GM08714 (cell line): ENCODE data around the gene PRPF6.

Source experiments
- H3K4me3 ChIP-seq: fragments of 200-500 bp; sonication (Bioruptor generic); 2 replicates; pipeline ENCODE4 v1.5.1; 2014; ENCODE audit warnings: mild to moderate bottlenecking, low read length, inconsistent platforms
- ZNF274 ChIP-seq: IDR thresholded peaks from 2 replicates; pipeline ENCODE4 v1.6.1; 2012; ENCODE audit warnings: mild to moderate bottlenecking, low read depth, low read length

PRPF6 gene

DNA sequence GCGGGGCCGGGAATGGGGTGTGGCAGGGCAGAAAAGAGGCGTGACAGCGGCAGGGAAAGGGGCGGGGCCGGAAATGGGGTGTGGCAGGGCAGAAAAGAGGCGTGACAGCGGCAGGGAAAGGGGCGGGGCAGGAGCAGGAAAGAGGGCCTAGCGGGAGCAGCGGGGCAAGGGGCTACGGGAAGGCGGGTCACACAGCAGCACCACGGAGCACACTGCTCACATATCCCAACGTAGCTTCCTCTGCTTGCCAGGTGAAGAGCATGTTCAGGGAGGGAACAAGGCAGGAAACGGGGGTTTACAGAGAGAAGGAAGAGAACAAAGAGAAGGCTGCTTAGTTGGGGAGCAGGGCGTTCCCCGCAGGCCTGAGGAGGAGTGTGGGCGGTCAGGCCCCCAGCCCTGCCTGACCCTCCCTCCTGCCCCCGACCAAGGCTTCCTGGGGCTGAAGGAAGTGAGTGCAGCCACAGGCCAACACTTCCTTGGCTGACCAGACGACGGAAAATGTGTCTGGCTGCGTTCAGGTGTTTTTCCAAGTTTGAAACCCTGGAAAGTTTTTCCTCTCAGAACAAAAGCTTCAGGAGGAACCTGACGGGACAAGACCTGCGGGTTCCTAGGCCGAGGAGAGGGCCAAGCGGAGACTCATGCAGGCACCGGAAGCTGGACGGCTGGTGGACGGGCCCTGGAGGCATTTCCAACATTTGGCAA is 38.5 kb upstream of the PRPF6 start:
- TF ChIP-seq ZNF274 = no peak
- H3K4me3 ChIP-seq = no peak overlapping the region

DNA sequence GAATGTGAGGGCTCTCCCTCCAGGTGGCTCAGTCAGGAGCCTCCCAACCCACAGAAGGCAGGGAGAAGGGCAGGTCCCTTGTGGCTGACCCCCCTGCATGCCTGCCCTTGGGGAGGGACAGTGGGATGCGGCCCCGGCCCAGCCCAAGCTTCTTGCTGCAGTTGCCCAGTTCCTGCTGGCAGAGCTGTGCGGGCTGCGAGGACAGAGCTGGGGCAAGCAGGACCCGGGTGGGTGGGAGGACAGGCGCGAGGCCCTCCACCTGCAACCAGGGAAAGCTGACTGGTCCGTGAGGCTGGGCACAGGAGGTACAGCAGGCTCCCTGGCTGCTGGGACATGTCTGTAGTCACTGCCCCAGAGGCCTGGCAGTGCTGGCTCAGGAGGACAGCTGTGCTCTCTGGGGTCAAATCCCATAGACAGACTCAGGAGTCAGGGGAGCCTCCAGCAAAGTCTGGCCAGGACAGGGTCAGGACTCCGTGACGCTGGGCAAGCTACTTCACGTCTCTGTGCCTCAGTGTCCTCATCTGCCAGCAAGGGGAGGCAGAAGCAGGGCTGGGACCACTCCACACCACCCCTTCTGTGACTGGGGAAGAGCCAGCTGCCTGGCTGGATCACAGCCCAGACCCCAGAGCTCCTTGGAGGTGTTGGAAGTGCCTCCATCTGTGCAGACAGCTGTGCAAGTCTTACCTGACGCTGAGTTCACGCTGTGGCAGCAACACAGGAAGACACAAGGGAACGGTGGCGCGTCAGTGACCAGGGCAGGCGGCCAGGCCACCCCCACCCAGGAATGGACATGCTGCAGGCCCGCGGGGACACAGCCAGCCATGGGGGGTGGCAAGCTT is 37.7 kb upstream of the PRPF6 start:
- H3K4me3 ChIP-seq = no peak overlapping the region
- TF ChIP-seq ZNF274 = no peak

GRCh38 chr20:63943808-63944077 is 37.2 kb upstream of the PRPF6 start:
- TF ChIP-seq ZNF274 = no peak
- no peak overlapping the region for H3K4me3 ChIP-seq

DNA sequence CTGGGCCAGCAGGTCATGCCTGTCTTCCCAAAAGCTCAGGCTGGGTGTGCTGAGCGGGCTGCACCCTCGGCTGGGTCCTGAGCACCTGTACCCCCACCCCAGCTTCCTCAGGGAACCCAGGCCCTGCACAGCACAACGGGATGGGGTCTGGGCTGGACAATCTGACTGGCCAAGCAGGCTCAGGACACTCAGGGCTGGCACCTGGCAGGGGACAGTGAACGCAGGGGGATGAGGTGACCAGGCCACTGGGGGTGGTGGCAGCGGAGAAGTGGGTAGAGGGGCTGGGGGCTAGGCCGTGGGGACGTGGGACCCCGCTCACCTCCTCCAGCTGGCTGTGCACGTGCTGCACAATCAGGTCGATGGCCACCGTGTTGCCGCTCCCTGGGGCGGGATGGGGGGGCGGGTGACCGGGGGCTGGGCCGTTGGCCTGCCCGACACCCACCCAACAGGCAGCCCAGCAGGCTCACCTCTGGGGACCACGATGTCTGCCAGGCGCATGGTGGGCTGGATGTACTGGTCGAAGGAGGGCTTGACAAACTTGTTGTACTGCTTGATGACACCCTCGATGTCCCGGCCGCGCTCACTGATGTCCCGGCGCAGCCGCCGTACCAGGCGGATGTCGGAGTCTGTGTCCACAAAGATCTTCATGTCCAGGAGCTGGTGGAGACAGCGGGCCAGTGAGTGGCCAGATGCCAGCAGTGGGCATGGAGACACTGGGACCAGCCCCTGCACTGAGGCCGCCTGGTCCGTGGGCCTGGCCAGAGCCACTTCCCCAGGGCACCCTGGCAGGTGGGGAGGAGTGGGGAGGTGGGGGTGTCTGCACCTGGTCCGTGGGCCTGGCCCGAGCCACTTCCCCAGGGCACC is 36.6 kb upstream of the PRPF6 start:
- no peak overlapping the region for H3K4me3 ChIP-seq
- TF ChIP-seq ZNF274 = no peak

DNA sequence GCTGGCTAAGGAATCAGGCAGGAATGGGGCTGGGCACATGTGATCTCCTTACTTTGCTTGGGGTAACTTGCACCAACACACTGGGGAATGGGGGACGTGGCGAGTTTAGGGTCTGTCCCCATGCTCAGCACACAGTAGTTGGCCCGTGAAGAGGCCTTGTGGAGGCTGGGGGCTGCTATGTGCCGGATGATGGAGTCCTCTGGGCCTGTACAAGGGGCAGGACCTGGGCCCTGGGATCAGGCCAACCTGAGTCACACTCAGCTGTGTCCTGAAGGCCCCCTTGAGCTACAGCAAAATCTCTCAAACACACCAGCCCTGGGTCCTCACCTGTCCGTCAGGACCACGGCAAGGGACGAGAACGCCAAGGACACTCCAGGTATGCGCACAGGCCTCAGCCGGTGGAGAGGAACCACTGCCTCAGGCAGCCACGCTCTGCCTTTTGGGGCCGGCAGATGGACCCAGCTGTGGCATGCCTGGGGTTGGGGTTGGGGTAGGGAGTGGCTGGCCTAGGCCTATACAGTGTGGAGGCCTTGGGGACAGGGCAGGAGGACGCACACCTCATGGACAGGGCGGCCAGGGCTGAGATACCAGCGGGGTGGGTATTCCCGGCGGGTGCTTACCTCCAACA is 35.8 kb upstream of the PRPF6 start:
- H3K4me3 ChIP-seq = no peak overlapping the region
- no peak for TF ChIP-seq ZNF274

DNA sequence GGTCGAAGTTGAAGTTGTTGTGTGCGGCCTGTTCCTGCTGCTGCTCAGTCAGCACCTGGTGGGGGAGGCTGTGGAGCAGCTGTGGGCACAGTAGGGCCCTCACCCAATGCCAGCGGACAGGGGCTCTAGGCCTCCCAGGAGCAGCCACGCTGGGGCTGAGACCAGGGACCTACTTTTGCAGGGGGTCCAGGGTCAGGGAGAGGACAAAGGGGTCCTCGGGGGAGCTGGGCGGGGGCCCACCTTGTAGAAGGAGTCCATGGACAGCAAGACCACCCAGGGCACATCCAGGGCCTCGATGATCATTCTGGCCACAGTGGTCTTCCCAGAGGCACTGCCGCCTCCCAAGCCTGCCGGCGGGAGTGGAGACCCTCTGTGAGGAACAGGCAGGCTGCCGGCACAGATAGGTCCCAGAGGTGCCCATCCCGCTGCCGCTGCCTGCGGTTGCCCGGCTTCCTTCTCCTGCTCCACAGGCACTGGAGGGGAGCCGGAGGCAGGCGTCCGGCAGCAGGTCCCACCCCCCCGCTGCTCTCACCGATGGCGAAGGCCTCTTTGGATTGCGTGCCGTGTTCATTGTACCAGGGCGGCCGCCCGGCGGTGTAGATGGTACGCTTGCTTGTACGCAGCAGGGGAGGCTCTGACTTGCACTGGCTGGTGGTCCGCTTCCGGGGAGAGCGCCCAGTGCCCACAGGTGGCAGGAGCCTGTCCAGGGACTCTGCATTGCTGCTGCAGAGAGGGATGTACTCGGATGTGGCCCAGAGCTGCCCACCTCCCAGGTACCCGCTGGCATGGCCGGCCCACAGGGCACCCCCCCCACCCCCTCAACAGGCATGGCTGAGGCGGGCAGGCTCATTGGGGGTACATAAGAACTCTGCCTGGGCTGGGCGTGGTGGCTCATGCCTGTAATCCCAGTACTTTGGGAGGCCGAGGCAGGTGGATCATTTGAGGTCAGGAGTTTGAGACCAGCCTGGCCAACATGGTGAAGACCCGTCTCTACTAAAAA is 34.7 kb upstream of the PRPF6 start:
- no peak overlapping the region for H3K4me3 ChIP-seq
- TF ChIP-seq ZNF274 = no peak

DNA sequence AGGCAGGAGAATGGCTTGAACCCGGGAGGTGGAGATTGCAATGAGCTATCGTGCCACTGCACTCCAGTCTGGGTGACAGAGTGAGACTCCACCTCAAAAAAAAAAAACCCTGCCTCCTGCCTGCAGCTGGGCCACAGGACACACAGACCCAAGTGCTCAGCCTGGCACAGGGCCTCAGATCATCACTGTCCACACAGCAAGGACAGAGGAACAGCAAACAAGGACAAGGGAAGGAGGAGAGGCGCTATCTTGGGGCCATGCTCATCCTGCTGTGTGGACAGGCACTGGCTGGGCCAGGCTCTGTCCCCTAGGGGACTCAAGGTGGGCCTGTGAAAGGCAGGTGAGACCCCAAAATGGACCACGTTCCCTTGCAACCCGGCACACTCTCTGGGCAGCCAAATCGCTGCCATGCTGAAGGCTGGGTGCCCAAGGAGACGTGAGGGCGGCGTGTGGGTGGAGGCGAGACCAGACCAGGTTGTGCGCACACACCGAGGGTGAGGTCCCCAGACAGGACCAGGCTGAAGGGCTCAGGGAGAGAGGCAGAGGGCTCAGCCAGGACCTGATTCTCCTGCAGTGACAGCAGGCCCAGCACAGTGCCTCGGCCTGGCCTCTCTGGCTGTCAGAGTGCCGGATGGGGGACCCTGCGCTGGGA is 33.8 kb upstream of the PRPF6 start:
- H3K4me3 ChIP-seq = no peak overlapping the region
- no peak for TF ChIP-seq ZNF274

DNA sequence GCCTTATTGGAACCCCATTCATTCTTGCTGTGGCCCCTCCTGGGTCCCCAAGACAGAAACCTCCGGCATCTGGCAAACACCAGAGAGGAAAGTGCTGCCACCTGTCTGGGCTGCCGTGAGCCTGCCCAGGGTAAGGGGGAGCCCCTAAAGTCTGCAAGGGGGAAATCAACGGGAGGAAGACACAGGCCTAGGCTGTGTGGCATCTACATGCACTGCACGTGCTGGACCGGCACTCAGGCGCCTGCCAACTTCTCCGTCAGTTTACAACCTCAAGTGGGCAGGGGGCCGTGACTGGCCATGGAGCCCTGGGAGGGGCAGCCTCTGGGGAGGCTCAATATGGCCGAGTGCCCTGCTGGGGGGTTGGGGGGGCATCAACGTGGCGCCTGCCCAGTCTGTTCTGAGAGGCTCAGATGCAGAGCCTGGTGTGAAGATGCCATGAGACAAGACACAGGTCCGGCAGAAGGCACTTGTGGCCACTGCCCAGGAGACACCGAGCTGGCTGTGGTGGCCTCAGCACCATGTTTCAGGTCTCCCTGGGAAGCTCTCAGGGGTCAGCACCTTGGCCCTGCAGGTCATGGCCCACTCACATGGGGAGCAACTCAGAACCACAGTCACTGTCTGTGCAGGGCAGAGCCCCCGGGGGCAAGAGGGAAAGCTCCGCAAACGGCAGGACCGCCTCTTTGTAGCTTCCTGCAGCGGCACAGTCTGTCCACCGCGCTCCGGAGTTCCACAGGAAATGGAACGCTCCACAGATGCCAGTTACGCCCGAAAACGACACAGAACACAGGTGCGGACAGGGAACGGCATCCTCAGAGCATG is 33.1 kb upstream of the PRPF6 start:
- TF ChIP-seq ZNF274 = no peak
- no peak overlapping the region for H3K4me3 ChIP-seq

GRCh38 chr20:63950701-63951397 is 30.1 kb upstream of the PRPF6 start:
- no peak overlapping the region for H3K4me3 ChIP-seq
- no peak for TF ChIP-seq ZNF274

DNA sequence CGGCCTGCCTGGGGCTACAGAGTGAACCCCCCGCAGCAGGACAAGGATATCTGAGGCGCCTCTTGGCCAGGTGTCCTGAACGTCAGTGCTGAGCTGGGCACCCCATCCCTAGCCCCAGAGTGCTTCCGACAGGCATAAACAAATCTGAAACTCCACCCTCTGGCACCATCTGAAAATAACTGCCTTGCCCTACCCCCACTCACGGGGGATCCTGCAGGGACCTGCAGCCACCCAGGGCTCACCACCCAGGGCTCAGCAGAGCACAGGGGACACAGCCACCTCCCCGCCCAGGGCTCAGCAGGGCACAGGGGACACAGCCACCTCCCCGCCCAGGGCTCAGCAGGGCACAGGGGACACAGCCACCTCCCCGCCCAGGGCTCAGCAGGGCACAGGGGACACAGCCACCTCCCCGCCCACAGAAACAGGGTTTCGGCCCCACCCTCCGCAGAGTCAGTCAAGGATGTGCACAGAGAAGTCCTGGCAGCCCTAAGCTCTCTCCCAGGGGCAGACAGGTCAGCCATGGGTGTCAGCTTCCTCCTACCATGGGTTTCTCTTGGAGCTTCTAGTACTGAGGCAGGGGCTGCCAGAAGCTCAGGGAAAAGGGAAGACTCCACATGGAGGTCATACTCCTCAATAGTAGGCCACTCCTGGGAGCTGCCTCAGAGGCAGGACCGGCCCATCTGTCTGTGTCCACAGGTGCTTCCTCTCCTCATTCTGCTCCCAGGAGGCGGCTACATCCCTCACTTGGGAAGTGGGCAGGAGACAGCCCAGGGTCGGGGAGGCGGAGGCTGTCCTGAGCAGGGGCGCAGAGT is 29.3 kb upstream of the PRPF6 start:
- H3K4me3 ChIP-seq = no peak overlapping the region
- no peak for TF ChIP-seq ZNF274

GRCh38 chr20:63952210-63952535 is 28.8 kb upstream of the PRPF6 start:
- no peak for TF ChIP-seq ZNF274
- no peak overlapping the region for H3K4me3 ChIP-seq
